NCI-H1048 (cell line): ENCODE data around the gene COPG2.

ENCODE experiments used
- DNase-seq: peaks from one replicate; lab custom pipeline; 2025; lab: John Stamatoyannopoulos, UW

Gene COPG2

GRCh38 chr7:130493275-130493873, 175.2 kb downstream of the COPG2 start:
- no peak for DNase-seq

GRCh38 chr7:130492523-130493274, 175.8 kb downstream of the COPG2 start:
- no peak for DNase-seq

GRCh38 chr7:130491841-130492522, 176.6 kb downstream of the COPG2 start, which contains the start of gene MEST:
Gene MEST (plus strand): TSS chr7:130492085. CDS start chr7:130492314, 229 bp downstream.
- DNase-seq: no peak

GRCh38 chr7:130490888-130491804, 177.4 kb downstream of the COPG2 start:
- no peak for DNase-seq

- DNase-seq: no peak
These were observed 178.2 kb downstream of the COPG2 start for GRCh38 chr7:130490311-130490791.

GRCh38 chr7:130489140-130489983, 179.2 kb downstream of the COPG2 start:
- no peak for DNase-seq

- no peak for DNase-seq
These were observed 180.0 kb downstream of the COPG2 start for GRCh38 chr7:130488392-130489139.

- DNase-seq: no peak
These were observed 181.6 kb downstream of the COPG2 start for GRCh38 chr7:130486954-130487436.

- DNase-seq: peak; percentile 86
These were observed 182.2 kb downstream of the COPG2 start for GRCh38 chr7:130486114-130486953.

- DNase-seq: no peak
These were observed 182.8 kb downstream of the COPG2 start for GRCh38 chr7:130485734-130486113.

GRCh38 chr7:130483031-130483430, 185.5 kb downstream of the COPG2 start:
- no peak for DNase-seq

GRCh38 chr7:130481898-130482297, 186.7 kb downstream of the COPG2 start:
- DNase-seq: no peak

- no peak for DNase-seq
These were observed 188.7 kb downstream of the COPG2 start for GRCh38 chr7:130479716-130480400.

- no peak for DNase-seq
These were observed 189.6 kb downstream of the COPG2 start for GRCh38 chr7:130478991-130479390.

- DNase-seq: no peak
These were observed 192.0 kb downstream of the COPG2 start for GRCh38 chr7:130476297-130477150.

GRCh38 chr7:130475776-130476175, 192.8 kb downstream of the COPG2 start:
- no peak for DNase-seq

GRCh38 chr7:130473876-130474275, 194.7 kb downstream of the COPG2 start:
- no peak for DNase-seq
